EL (cell line): ENCODE data around the gene MYNN.
A peak's percentile ranks its signal among the peaks of the same experiment; 100 is the strongest.
"Not testable (repeated sequence)": the region's sequence is repeated elsewhere in the genome, so short reads cannot be mapped to it uniquely, and the experiment has no call there.

Source experiments
- DNase-seq: peaks from one replicate; pipeline ENCODE4 v3.0.0-alpha.2; 2016

MYNN gene

GRCh38 chr3:169772897-169773816 lies at the start of gene MYNN:
Gene MYNN (plus strand): TSS chr3:169773396. CDS start chr3:169774296, 900 bp downstream.
- peak; percentile 90 for DNase-seq

GRCh38 chr3:169731857-169732256 lies 41.3 kb upstream of the MYNN start:
- not testable (repeated sequence) for DNase-seq

- no peak for DNase-seq
These were observed 34.1 kb upstream of the MYNN start for GRCh38 chr3:169739067-169739466.

- DNase-seq, result no peak
These were observed 28.7 kb upstream of the MYNN start for GRCh38 chr3:169744366-169745054.

DNA sequence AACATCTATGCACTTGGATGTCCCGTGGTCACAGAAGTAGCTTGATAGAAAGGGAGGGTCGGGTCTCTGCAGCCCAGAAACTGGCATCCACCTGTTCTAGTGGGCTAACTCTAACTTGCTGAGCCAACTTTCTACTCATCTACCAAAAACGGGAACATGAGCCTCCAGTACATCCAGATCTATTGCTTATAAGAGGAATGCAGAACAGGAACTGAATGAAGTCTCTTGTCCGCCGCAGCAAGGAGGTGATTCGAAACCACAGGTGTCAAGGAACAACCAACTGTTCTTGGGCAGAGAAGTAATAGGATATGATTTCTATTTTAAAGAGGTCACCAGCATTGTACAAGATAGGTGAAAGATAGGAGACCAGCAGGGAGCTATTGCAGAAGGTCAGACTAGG lies 26.3 kb upstream of the MYNN start:
- DNase-seq, result no peak

DNA sequence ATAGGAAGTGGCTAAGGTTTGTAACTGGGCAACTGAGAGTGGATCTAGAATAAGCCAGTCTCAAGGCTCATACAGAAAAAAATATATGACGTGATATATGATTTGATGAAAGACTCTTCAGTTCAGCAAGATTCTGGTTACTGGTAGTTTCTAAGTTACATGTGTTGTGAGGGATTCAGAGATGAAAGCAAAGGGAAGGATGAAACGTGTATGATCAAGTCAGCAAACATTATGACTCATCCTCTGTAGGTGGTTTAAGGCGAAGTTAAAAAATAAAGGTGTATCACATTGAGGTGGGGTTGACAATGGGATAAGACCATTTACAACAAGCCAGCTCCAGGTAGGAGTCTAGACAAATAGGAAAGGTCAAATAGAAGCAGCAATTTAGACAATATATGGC lies 24.5 kb upstream of the MYNN start:
- no peak for DNase-seq

GRCh38 chr3:169750665-169751064 lies 22.5 kb upstream of the MYNN start:
- DNase-seq, result no peak

- no peak for DNase-seq
These were observed 21.3 kb upstream of the MYNN start for GRCh38 chr3:169751875-169752274.

DNA sequence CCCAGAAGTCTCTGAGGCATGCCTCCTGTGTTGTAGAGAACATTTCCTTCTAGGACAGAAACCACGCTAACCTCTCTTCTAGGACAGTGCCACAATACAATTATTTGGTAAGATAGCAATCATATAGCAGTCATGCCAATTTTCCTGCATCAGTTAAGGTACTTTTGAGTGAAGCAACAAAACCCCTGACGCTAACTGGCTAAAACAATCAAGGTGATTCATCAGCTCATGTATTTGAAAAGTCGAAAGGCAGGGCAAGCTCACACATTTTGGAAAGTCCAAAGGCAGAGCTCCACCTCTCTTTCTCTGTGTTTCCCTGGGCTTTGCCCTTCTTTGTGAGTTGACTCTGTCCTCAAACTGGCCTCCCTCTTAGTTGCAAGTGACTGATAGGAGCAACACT lies 18.5 kb upstream of the MYNN start:
- no peak for DNase-seq

DNA sequence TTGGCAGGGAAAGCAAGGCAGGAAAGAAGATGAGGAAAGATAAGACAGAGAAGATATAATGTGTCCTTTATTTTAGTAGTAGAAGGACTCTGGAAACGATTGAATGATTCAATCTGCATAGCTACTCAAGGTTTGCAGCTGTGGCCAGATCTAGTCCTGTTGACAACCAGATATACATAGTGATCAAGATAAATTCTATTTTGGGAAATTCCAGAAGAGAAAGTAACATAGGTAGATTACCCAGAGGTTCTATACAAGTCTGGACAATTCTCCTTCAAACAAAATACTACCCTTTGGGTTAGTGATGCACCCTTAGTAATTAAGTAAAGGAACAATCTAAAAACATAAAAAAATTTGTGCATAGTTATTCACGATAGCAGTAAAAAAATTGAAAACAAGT lies 17.7 kb upstream of the MYNN start:
- DNase-seq, result no peak

GRCh38 chr3:169758359-169758994 lies 14.7 kb upstream of the MYNN start:
- no peak for DNase-seq

GRCh38 chr3:169759256-169759655 lies 13.9 kb upstream of the MYNN start:
- DNase-seq, result peak; percentile 84

- peak; percentile 82 for DNase-seq
These were observed 12.7 kb upstream of the MYNN start for GRCh38 chr3:169760479-169760878.

- DNase-seq, result peak; percentile 55
These were observed 8.8 kb upstream of the MYNN start for GRCh38 chr3:169764312-169764881.

GRCh38 chr3:169764882-169765612 lies 8.1 kb upstream of the MYNN start, which contains the start of gene TERC:
Gene TERC (minus strand): TSS chr3:169765060.
- peak; percentile 94 for DNase-seq

DNA sequence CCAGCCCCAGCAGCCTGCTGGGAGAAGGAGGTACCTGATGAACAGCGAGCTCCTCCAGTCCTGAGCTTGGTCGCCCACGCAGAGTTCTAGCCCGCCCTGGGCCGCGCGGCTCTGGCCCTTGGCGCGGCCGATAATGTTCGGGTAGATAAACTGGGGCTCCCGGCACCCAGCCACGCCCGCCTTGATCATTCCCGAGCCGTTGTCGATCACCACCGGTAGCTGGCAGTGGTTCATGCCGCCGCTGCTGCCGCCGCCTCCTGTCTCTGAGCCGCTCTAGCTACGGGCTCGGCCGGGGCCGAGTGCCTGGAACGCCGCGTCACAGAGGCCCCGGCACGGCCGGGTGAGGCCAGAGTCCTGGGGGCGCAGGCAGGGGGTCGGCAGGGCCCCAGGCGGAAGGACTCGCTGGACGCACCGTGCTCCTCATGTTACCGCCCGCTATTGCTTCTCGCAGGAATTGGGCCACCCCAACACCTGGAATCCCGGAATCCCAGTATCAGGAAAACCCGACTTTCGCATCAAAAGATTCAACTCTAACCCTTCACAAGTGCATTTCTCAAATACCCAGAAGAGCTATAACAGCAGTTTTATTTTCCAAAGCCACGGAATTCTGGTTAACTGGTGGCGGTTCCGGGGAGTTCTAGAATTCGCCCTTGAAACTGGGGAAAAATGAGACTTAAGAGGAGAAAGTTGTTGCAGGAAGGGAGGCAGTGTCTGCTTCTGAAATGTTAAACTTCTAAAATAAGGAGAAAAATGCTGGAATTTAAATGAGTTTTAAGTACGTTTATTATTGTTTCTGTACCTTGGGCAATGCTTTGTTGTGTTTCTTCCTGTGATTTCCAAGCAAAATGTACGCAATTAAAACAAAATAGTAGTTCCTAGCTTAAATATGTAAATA lies 3.7 kb upstream of the MYNN start, which contains the start of gene ACTRT3:
TSS of gene ACTRT3 (minus strand) at position 275 of the 895 bp plus-strand sequence. CDS start at position 234, 41 bp downstream.
- peak; percentile 70 for DNase-seq

DNA sequence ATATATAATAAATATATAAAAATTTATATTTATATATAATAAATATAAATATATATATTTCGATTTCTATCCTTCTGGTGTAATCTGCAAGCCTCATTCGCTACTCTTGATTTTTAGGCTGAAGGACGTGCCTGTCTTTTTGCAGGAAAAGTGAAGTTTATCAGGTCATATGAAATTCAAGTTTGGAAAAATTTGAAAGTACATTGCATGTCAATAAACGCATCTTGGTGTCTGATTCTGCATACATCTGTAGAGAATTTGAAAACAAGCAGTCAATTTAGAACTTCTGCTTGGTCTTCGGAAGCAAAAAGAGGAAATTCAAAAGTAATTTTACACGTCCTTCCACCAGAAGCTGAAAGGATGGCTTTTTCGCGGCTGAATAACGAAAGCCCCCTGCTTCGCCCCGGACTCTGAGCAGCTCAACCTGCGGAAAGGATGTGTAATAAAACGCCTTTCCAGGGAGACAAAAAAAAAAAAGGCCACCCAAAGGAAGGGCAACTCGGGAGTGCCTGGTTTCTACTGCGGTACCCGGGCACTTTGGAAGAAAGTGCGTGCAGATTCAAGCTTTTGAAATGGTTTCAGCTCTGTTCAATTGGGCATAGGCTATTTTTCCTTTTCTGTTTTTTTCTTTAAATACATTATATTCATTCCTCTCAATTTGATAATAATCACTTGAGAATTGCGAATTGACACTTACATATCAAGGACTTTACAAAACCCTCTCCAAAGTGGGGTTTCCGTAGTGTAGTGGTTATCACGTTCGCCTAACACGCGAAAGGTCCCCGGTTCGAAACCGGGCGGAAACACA lies 1.5 kb upstream of the MYNN start:
- DNase-seq, result peak; percentile 80

GRCh38 chr3:169772305-169772896 lies 795 bp upstream of the MYNN start:
- DNase-seq, result peak; percentile 78

DNA sequence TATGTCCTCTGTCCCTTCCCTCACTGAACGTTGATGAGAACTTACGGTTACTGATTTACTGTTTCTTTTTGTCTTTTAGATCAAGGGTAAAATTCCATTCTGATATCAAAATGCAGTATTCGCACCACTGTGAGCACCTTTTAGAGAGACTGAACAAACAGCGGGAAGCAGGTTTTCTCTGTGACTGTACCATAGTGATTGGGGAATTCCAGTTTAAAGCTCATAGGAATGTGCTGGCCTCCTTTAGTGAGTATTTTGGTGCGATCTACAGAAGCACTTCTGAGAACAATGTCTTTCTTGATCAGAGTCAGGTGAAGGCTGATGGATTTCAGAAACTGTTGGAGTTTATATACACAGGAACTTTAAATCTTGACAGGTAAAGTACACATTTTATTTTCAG lies 990 bp downstream of the MYNN start:
- peak; percentile 5 for DNase-seq

- no peak for DNase-seq
These were observed 4.6 kb downstream of the MYNN start for GRCh38 chr3:169777822-169778221.
